GM21367 (cell line): ENCODE data around the gene MIER3.

Experiments
- ATAC-seq: cut with Tn5 transposase; IDR thresholded peaks from one replicate; pipeline ENCODE4 v1.9.1; 2021; ENCODE audit not compliant: unreplicated experiment

The MIER3 gene

DNA sequence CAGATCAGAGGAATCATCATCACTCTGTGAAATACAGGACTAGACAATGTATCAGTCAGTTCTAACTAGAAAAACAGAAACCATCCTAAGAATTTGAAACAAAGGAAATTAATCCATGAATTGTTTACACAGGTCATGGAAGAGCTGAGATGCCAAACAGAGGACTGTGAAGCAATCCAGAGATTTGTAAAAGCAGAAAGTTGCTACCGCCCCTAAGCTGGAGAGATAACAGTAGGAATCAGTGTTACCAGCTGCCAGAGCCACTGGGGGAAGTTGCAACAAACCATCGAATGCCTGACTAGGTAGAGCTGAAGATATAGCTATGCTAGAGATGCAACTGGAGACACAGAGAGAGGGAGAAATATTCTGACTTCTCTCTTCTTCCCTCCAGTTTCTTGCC, 10.4 kb upstream of the MIER3 start:
- no peak for ATAC-seq

DNA sequence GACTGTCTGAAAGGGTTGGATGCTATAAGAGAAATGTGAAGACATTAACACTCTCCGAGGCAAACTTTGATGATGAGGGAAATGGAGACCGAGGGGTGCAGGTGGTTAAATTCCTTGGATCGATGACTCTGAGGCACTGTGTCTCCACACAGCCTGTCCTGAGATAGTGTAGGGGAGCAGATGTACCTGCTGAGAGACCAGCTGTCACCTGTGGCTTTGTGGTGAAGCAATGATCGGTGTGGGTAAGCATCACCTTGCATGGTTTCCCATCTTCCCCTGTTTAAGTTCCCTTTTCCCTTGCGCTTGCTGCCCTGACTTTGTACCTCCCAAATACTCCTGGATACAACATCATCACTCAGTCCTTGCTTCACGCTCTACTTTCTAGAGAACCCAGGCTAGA, 9.8 kb upstream of the MIER3 start:
- no peak for ATAC-seq

DNA sequence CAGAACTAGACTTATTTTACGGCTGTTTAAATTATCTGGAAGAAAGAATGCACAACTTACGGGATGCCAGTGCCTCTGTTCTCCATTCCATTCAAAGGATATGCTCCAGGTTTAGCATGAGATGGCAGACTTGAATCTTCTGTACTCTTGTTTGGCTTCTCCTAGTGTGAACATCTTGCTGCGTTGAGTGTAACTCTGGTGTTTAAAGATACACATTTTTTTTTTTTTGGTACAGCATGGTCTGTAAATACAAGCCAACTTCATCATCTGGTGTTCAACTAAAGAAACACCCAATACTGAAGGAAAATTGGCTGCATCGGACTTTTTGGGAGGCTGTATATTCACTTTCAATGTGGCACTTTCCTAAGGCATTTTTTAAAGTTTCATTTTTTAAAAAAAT, 7.4 kb upstream of the MIER3 start:
- no peak for ATAC-seq

DNA sequence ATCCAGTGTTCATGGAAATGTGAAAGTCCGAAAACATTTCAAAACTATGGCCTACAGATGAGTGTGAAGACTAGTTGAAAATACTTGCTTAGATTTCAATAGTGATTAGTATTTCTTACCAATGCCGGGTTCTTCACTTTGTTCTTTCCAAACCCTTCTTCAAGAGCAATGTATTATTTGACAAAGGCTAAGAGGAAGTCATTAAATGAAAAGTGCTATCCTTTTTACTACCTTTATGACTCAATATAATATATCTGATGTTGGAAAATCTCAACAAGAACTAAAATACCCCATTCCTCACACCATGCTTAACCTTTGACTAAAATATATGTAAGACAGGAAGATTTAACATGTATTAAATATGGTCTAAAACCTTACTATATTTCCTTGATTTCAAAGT, 6.7 kb upstream of the MIER3 start:
- no peak for ATAC-seq

DNA sequence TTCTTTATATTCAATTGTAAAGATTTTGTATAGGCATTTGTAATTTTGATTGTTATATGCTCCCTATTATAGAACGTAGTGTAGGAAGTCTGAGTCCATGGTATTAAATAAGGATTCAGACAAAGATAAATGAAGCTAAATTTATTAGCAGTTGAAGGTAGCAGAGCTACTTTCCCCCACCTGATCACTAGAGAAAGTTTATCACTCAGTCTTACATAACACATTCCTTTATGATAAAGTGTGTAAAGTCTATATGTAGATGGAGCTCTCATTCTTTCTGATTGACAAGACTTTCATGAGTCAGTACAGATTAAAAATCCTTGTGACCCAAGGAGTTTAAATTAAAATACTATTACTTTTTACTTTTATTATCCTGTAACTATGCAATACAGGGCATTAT, 2.3 kb upstream of the MIER3 start:
- no peak for ATAC-seq

DNA sequence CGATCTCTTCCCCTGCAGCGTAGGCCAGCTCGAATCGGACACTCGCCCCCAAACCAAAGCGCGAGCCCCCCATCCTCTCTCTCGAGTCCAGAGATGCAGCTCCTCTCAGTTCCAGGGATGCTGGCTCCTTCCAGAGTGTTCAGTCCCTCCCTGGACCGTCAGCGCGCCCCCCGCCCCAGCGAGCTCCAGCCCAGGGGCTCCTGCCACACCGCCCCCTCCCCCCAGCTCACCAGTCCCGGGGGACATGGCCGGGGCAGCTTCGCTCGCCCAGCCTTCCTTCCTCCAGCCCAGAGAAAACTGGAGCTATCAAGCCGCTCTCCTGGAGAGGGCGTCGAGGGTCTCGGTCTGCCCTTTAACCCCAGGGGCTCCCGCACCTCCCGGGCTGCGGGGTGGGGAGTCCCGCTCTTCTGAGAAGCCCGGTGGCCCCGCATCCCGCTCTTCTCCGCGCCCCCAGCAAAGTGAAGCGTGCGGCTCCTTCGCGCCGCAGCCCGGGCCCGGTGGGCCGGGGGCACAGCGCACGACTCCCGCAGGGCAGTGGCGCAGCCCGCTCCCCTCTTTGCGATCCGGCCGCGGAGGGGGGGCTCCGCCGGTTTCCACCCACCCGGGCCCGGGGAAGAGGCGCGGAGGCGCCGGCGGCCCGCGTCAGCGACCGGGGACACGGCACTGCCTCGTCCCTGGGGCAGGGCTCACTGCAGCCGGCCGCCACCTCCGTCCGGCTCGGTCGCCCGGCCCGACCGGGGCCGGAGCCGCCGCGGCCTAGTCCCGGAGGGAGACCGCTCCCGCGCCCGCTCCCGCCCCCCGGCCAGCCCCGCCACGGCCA, 587 bp downstream of the MIER3 start:
- ATAC-seq: peak; percentile 46

DNA sequence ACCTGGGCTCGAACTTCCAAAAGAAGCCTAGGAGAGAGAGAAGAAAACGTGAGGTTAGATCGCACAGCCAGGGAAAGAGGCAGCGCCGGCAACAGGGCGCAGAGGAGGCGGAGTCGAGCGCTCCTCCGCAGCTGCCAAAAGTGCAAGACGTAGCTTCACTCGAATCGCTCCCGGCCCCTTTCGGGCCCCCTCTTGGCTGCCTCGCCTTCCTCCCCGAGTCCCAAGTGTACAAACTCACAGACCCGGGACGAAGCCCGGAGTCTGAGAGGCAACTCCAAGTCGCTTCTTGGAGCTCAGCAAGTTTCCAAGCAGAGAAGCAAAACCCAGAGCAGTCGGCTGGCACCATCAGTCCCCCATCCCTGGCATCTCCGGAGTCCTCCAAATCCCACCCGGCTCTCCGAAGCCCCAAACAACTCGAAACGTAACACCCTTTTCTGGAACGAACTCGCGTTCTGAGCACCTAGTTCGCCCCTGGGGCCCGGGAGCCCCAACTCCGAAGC, 1.2 kb downstream of the MIER3 start:
- ATAC-seq: peak; percentile 45

DNA sequence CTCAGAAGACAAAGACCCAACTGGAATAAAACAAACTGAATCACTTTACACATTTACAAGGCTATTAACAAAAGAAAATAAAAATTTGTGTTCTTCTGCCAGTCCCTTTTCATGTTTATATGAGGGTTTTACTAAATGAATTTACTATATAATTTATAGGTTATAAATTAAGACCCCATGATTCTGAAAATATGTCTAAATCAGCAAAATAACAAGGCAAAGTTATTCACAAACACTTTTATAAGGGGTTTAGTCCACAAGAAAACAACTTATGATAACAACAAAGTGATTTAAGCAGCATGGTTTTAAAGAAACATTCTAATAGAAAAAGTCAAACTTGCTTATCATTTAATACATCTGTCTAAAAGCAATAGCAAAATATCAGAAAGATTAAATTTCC, 4.9 kb downstream of the MIER3 start:
- ATAC-seq: no peak

DNA sequence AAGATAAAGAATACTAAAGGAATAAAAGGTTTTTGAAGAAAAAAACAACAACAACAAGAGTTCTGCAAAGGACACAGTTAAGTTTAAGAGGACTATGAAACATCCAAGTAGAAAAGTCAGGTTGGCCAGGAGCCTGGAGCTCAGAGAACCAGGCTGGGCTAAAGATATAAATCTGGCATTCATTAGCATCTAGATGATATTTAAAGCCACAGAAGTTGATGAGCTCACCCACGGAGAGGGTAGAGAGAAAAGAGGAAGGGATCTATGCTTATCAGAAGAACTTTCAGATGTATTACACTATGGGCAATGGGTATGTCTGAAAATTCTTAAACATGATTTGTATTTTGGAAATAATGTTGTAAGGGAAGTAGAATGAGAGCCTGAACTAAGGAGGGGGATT, 9.9 kb downstream of the MIER3 start:
- ATAC-seq: no peak

DNA sequence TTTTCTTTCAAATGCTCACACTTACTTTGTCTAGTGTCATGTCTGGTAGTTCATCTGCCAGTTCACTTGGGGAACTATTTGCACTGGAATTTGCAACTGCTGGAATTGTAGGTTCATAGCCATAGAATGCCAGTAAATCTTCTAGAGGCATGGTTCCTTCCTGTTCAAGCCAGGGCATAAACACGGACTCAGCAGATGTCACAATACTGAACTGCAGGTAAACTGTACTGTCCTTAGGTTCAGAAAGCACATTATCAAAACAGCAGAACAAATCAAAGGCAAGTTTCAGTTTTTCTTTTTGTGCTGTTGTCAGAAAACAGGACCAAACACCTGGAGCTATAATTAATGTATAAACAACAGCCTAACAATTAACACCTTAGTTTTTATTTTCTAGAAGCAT, 13.1 kb downstream of the MIER3 start:
- no peak for ATAC-seq

DNA sequence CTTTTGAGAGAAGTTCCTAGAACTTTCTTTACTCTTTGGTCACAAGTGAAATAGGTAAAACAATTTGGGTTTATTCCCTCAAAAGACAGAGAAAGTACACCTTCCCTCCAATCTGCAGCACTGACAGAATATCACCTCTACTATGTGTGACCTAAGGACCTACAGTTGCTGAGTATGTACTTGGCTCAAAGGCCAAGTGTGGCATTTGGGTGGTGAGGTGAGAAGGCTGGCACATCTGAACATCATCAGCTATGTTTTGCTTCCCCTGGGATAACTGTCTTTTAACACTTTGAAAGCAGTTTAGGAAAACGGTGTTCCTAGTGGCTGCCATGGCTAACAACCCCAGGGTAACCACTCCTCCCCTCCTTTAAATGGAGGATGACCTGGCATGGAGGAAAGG, 17.6 kb downstream of the MIER3 start:
- ATAC-seq: no peak

DNA sequence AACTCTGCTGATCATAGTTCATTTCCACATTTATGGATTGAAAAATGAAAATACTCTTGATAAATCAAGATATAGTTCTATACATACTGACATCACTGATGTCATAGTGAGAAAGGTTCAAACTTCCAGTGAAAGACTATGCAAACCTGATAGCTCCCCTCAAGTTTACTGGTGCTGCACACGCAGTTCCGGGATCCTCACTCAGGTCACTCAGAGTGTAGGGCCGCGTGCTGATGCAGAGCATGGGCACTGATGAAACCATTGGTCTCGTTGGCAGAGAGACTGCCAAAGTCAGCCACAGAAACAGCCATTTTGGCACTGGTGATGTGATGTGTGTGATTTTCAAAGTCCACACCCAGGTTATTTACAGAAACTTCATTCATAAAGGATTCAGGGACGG, 29.0 kb downstream of the MIER3 start:
- no peak for ATAC-seq

DNA sequence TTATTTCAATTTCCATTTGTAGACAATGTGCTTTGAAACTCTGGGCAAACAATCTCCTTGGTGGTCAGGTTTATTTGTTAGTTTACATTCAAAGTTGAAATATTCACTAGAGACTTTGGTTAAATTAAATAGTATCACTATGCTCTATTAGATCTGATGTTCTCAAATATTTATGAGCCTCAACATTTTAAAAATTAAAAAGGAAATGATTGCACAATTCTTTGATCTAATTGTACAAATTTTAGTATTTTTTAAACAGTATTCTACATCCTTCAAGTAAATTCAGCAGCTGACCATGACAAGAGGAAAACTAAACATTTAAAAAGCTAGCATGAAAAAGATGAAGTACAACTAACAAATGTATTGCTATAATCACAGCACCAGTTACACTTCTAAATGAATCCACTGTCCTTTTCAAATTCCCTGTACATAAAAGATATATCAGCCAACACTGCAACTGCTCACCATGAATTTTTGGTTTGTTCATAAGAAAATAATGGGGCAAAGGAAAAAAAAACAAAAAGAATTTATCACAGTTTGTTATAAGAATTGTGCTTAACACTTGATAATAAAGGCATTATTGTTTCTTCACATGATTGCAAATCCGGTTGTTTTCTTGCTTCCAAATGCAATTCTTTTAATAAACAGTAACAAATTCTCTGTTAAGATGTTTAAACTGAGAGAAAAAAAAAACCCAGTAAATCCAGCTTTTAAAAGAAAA, 31.8 kb downstream of the MIER3 start:
- ATAC-seq: no peak

DNA sequence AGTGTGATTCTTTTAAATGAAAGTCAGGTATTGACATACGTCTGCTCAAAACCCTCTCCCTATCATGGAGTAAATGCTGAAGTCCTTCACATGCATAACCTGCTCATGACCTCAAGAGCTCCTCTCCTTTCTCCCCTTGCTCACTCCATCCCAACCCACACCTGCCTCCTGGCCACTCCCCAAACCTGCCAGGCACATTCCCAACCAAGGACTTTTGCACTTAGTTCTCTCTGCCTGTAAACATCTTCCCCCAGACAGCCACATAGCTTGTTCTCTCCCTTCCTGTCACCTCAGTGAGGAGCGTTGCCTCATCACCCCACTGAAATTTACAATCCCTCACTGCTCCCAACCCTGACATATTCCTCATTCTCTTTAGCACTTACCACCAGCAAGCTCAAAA, 33.9 kb downstream of the MIER3 start:
- no peak for ATAC-seq

DNA sequence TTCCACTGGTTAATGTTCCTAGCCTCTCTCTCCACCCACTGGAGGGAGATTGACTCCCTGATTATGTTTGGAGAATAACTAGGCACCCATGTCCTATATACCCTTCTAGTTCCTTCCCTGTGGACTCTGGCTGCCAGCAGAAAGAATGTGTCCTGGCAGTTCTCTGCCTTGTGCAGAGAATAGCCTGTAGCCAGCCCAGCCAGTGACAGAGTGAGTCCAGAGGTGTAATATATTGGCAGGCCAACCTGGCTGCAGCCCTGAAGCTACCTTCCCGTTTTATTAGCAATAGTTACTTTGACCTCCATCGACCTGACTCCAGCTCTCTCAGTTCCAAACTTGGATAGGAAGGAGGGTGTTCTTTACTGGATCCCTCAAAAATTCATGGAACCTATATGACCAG, 34.4 kb downstream of the MIER3 start:
- no peak for ATAC-seq

DNA sequence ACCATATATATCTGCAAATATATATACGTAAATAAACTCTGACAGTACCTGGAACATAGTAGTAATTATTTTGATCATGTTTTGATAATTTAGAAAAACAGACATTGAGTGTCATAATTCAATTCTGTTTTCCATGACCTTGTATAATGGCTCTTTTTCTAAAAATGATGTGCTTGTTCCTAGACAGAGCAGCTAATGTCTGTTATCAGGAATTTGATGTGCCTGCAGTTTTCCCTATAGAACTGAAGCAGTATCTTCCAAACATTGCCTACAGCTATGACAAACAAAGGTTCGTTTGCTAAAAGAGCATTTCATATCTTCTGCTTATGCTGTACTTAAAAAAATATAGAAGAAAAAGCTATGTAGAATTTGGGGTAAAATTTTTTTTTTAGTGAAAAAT, 37.2 kb downstream of the MIER3 start:
- no peak for ATAC-seq

DNA sequence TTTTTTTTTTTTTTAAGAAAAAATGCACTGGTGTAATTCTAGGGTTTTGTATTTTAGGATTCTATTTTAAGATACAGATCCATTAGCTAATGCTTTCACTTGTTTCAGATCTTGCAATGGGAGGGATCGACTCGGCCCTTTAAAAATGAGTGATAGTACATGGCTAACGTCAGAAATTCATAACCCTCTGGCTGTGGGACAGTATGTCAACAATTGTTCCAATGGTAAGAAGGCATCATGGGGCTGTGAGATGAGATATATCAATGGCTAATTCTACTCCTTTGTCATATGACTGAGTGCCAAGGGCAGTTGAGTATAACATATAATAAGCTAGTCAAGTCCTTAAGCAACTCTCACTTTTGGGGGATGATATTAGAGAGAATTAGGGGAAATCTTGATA, 38.2 kb downstream of the MIER3 start:
- no peak for ATAC-seq

DNA sequence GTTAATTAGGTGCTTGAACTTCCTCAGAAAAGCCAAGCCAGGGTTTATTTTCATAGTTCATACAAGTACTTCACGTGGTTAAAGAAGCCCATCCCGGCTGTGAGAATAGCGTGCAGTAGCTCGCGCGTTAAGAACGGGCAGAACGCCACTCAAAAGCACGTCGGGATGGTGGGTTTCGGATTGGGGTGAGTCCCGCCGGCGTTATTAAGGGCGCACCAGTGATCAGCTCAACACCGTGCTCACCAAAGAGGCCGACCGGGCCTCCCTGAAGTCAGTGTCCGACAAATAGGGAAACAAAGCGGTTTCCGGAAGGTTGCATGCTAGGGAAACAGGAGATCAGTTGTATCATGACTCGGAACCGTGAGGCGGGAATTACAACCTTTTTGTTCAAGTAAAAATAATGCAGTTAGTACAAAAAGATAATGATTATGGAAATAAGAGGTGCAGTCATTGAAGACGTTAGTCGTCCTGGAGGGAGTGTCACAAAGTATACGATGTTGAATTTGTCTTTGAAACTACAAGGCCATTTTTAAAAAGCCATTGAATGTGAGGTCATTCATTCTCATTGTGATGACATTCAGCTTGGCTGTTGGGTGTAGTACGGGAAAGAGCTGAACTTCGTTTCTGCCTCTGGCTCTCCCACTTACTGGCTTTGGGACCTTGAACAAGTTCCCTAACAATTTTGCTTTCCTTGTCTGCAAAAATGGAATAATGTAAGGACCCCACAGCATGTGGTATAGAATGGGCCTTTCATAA, 41.5 kb downstream of the MIER3 start:
- ATAC-seq: peak; percentile 14

DNA sequence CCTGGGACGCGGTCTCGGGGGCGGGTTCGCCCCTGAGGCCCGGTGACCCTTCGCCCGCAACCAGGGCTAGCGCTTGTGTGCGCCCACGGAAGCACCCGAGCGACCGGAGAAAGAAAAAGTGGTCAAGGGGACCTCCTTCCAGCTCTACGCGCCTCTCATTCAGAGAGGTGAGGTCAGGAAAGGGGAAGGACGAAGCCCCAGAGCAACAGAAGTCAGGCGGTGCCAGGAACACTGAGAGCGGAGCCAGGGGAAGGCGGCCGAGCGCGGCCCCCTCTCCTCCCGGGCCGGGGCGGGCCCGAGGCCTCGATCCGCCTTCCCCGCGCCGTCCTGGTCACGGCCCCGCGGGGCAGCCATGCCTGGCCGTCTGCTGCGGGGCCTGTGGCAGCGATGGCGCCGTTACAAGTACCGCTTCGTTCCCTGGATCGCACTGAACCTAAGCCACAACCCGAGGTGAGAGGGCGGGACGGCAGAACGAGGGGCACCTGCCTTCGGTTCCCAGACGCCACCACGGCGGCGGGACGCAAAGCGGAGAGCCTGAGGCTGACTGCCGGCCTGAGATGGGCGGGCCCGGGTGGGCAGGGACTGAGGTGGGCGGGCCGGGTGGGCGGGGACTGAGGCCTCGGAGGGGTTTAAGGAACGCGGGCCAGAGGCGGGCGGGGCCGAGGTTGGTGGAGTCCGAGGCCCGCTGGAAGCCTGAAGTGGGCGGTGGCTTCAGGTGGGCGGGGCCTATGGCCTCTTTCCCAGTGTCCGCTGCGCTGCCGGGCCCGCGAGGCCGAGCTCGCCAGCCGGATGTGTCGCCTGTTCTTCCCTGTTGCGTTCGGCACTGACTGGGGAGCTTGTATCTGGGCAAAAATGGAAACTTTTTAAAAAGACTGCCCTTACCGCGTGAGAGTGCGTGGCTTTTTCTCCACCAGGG, 42.4 kb downstream of the MIER3 start, which contains the start of gene SETD9:
SETD9 (plus strand) TSS at position 303 of the 916 bp plus-strand sequence; CDS start at position 353, 50 bp downstream.
- ATAC-seq: peak; percentile 78

DNA sequence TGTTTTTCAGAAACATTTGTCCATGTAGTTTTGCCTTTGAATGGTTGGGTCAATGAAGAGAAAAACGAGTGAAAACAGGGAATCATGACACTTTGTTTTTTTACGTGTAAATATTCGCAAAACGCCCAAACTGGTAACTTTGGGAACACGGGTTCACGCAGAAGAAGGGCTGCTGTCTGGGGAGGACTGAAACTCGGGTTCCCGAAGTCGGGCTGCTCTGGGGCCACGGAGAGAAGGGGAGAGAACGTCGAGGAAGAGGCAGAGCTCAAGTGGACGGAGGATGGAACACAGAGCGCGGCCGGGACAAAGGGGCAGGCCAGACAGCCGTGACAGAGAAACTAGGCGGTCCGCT, 43.0 kb downstream of the MIER3 start:
- ATAC-seq: no peak
